ENCODE measurements around the gene TXNDC16. TPM values are rescaled to one million over a fixed set of nuclear protein-coding genes. Genes with fewer than 3 reads are reported as not detected.

TXNDC16 gene
- total RNA-seq, 1 donor from 2014 or later: 22.6 TPM

GRCh38 chr14:52413729-52414408 is 138.4 kb downstream of the TXNDC16 start:
- Mint-ChIP-seq H3K36me3 (no peaks in the 10 kb centered on the region), H3K9me3 (no peaks in the 10 kb centered on the region), H3K4me1 (no peaks in the 10 kb centered on the region), H3K4me3 (no peak overlapping the region), H3K27ac (no peak overlapping the region), H3K27me3 (ENCODE audit: insufficient read depth, low read depth) (no peaks in the 10 kb centered on the region)
- Histone ChIP-seq H2AFZ (replicated peaks) (no peak overlapping the region), H3K79me2 (ENCODE audit: low read depth) (no peaks in the 10 kb centered on the region), H3K4me3 (no peak overlapping the region), H3K9ac (no peak overlapping the region), H3K27ac (no peak overlapping the region), H3K27me3 (no peaks in the 10 kb centered on the region), H3K9me3 (ENCODE audit: low read depth) (no peaks in the 10 kb centered on the region), H4K20me1 (ENCODE audit: low read depth) (no peaks in the 10 kb centered on the region), H3K4me2 (no peak overlapping the region), H3K4me1 (peaks cover 2% of the 10 kb centered on the region), H3F3A (ENCODE audit: low read depth) (no peaks in the 10 kb centered on the region), H3K36me3 (no peaks in the 10 kb centered on the region)
- no peak for DNase-seq (ENCODE audit: low spot score)
- TF ChIP-seq EZH2phosphoT487 (IDR thresholded peaks at IDR 0.05): no peak
- no peak for TF ChIP-seq EZH2 (IDR thresholded peaks at IDR 0.05)
- no peak for TF ChIP-seq CTCF (IDR thresholded peaks at IDR 0.05)

GRCh38 chr14:52412426-52412825 is 139.9 kb downstream of the TXNDC16 start:
- Histone ChIP-seq H3K79me2 (ENCODE audit: low read depth) (no peaks in the 10 kb centered on the region), H4K20me1 (ENCODE audit: low read depth) (no peaks in the 10 kb centered on the region), H3K27ac (no peak overlapping the region), H3K36me3 (no peaks in the 10 kb centered on the region), H3K27me3 (no peaks in the 10 kb centered on the region), H3K9ac (no peak overlapping the region), H3K9me3 (ENCODE audit: low read depth) (no peaks in the 10 kb centered on the region), H3K4me2 (no peak overlapping the region), H3K4me3 (no peak overlapping the region), H2AFZ (replicated peaks) (no peak overlapping the region), H3F3A (ENCODE audit: low read depth) (no peaks in the 10 kb centered on the region), H3K4me1 (peaks cover 2% of the 10 kb centered on the region)
- H3K9me3 Mint-ChIP-seq: no peaks in the 10 kb centered on the region
- H3K27me3 Mint-ChIP-seq (ENCODE audit: insufficient read depth, low read depth): no peaks in the 10 kb centered on the region
- no peak for TF ChIP-seq EZH2phosphoT487 (IDR thresholded peaks at IDR 0.05)
- no peak for TF ChIP-seq EZH2 (IDR thresholded peaks at IDR 0.05)
- TF ChIP-seq CTCF (IDR thresholded peaks at IDR 0.05): no peak
- no peak overlapping the region for H3K27ac Mint-ChIP-seq
- no peak for DNase-seq (ENCODE audit: low spot score)
- no peaks in the 10 kb centered on the region for H3K36me3 Mint-ChIP-seq
- no peak overlapping the region for H3K4me3 Mint-ChIP-seq
- no peaks in the 10 kb centered on the region for H3K4me1 Mint-ChIP-seq

DNA sequence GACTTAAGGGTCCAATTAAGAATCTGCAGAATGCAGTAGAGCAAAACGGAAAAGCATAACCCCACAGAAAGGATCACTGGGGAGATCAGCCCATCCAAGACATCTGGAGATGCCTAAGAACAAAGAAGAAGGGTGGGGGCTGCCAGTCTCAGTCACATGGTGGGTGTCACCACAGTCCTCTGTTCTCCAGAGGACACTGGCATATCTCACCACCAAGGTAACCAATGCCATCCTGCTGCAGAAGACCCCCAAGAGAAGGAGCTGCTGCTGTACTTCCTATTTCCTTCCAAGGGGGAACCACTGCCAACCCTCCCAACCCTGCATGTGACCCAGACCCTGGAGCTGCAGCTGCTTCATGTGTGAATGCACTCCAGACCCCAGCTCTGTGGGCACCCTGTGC is 147.0 kb downstream of the TXNDC16 start:
- H3K79me2 ChIP-seq (ENCODE audit: low read depth): no peaks in the 10 kb centered on the region
- no peak overlapping the region for H3K27ac ChIP-seq
- no peak overlapping the region for H3K27ac Mint-ChIP-seq
- H4K20me1 ChIP-seq (ENCODE audit: low read depth): no peaks in the 10 kb centered on the region
- H3K9me3 Mint-ChIP-seq: no peaks in the 10 kb centered on the region
- no peaks in the 10 kb centered on the region for H3K4me1 ChIP-seq
- H3K9ac ChIP-seq: no peak overlapping the region
- no peaks in the 10 kb centered on the region for H3F3A ChIP-seq (ENCODE audit: low read depth)
- no peak overlapping the region for H3K4me2 ChIP-seq
- no peaks in the 10 kb centered on the region for H3K9me3 ChIP-seq (ENCODE audit: low read depth)
- no peak overlapping the region for H3K4me3 Mint-ChIP-seq
- H3K4me3 ChIP-seq: no peak overlapping the region
- H3K27me3 ChIP-seq: no peaks in the 10 kb centered on the region
- no peaks in the 10 kb centered on the region for H3K36me3 Mint-ChIP-seq
- H2AFZ ChIP-seq (replicated peaks): no peak overlapping the region
- no peaks in the 10 kb centered on the region for H3K27me3 Mint-ChIP-seq (ENCODE audit: insufficient read depth, low read depth)
- DNase-seq (ENCODE audit: low spot score): no peak
- no peaks in the 10 kb centered on the region for H3K36me3 ChIP-seq
- no peak for TF ChIP-seq CTCF (IDR thresholded peaks at IDR 0.05)
- no peak for TF ChIP-seq EZH2phosphoT487 (IDR thresholded peaks at IDR 0.05)
- TF ChIP-seq EZH2 (IDR thresholded peaks at IDR 0.05): no peak
- no peaks in the 10 kb centered on the region for H3K4me1 Mint-ChIP-seq

All from neural progenitor cell (in vitro differentiated cells).